Brain pericyte (primary cell): ENCODE results near the gene CCDC150.
"Not testable (repeated sequence)": the region's sequence is repeated elsewhere in the genome, so short reads cannot be mapped to it uniquely, and the experiment has no call there.

Experiments
- DNase-seq: peaks from one replicate; pipeline ENCODE4 v3.0.0-alpha.2; 2012; ENCODE audit warnings: low read depth, low spot score

CCDC150 gene

DNA sequence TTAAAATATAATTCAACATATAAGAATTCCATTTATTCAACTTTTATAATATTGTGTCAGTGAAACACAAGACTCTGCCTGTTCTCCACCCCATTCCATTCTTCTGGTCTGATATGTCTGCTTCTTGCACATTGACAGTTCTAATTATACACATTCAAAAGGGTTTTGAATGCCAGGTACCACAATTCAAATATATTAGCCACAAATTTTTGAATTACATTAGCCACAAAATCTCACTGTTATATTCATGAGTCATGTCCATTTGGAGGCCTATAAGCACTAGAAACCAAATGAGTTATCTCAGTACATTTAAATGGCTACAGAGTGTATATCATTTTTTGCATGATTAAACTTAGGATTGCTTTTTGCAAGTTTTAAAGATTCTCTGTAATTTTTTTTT lies 72.1 kb downstream of the CCDC150 start:
- DNase-seq = no peak

DNA sequence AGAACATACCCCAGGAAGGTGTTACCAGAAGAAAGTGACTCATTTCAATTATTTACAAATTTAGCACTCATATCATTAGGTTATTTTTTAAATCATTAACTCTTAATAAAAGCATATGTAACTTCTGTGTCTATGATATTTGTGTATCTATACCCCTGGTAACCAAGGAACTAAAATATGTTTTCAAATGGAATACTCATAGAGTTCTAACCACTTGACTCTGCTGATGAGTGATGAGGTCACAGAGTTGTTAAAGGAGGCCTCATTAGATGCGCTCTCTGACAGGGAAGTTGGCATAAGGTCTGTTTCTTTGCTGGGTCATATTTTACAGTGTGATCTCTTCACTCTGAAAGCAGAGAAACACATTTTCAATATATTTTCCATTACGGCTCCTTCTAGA lies 73.4 kb downstream of the CCDC150 start:
- DNase-seq = no peak

GRCh38 chr2:196718419-196719109 lies 79.0 kb downstream of the CCDC150 start:
- no peak for DNase-seq

- DNase-seq = peak; percentile 90
These were observed 79.8 kb downstream of the CCDC150 start for GRCh38 chr2:196719110-196719872.

GRCh38 chr2:196723571-196723970 lies 84.1 kb downstream of the CCDC150 start:
- DNase-seq = no peak

GRCh38 chr2:196725218-196725617 lies 85.7 kb downstream of the CCDC150 start:
- no peak for DNase-seq

GRCh38 chr2:196725882-196726281 lies 86.4 kb downstream of the CCDC150 start:
- DNase-seq = no peak

- DNase-seq = no peak
These were observed 89.9 kb downstream of the CCDC150 start for GRCh38 chr2:196729418-196729817.

GRCh38 chr2:196736646-196737045 lies 97.1 kb downstream of the CCDC150 start:
- not testable (repeated sequence) for DNase-seq

- DNase-seq = no peak
These were observed 97.5 kb downstream of the CCDC150 start for GRCh38 chr2:196737046-196737445.

- DNase-seq = no peak
These were observed 99.5 kb downstream of the CCDC150 start for GRCh38 chr2:196739031-196739430.

GRCh38 chr2:196742216-196742615 lies 102.7 kb downstream of the CCDC150 start:
- no peak for DNase-seq

GRCh38 chr2:196742685-196743084 lies 103.2 kb downstream of the CCDC150 start:
- DNase-seq = no peak

DNA sequence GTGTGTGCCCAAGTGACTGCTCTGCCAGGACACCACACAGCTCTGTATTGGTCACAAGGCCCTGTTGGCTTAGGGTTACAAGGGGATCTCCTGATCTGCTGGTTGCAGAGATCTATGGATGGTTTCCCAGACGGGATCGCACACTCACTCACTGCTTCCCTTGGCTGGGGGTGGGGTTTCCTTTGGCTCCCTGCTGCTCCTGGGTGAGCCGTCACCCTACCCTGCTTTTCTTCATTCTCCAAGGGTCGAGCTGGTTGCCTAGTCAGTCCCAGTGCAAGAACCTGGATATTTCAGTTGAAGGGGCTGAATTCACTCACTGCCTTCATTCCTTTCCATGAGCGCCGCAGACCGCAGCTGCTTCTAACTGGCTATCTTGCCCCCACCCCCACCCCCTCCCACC lies 103.7 kb downstream of the CCDC150 start:
- no peak for DNase-seq

- DNase-seq = no peak
These were observed 106.2 kb downstream of the CCDC150 start for GRCh38 chr2:196745711-196746110.

DNA sequence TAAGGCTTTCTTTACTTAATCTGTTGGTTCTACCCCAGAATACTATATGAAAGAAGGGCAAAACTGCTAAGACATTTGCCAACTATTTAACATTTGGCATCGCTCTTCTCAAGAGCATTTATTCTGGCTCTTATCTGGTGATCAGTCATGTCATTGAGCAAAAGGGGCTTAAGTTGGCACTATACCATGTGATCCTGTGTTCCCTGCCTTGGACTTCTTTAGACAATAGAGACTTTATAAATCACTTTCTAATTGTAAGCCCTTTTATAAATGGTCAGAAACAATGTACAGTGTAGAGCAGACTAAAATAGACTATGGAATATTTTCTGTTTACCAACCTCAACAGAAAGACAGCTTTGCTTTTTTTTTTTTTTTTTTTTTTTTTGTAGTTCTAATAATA lies 107.9 kb downstream of the CCDC150 start:
- DNase-seq = no peak

GRCh38 chr2:196748123-196748522 lies 108.6 kb downstream of the CCDC150 start:
- DNase-seq = no peak

GRCh38 chr2:196750291-196750923 lies 110.9 kb downstream of the CCDC150 start:
- no peak for DNase-seq

- peak; percentile 41 for DNase-seq
These were observed 111.6 kb downstream of the CCDC150 start for GRCh38 chr2:196750977-196751631.

GRCh38 chr2:196758474-196759377 lies 119.2 kb downstream of the CCDC150 start:
- peak; percentile 1 for DNase-seq

- no peak for DNase-seq
These were observed 119.8 kb downstream of the CCDC150 start for GRCh38 chr2:196759378-196759706.
